GM20431 (cell line): ENCODE results near the gene DIPK1A.

Experiments used
- in situ Hi-C: fragments of 300-500 bp; cut with MseI, MboI; formaldehyde crosslinking; loops from one replicate; pipeline ENCODE4 v1.15.0; 2020; ENCODE audit warnings: low sequenced_read_pairs; ENCODE audit not compliant: unreplicated experiment

DIPK1A gene

GRCh38 chr1:92883297-92883696 is 78.0 kb downstream of the DIPK1A start:
- in situ Hi-C loops = no loop called here

- in situ Hi-C loops = no loop called here
Measured at GRCh38 chr1:92882819-92883218, 78.4 kb downstream of the DIPK1A start.

GRCh38 chr1:92881391-92881790 is 79.9 kb downstream of the DIPK1A start:
- in situ Hi-C loops = no loop called here

GRCh38 chr1:92879316-92879968 is 81.8 kb downstream of the DIPK1A start:
- in situ Hi-C loops = no loop called here

GRCh38 chr1:92877792-92878191 is 83.5 kb downstream of the DIPK1A start:
- in situ Hi-C loops = no loop called here

- in situ Hi-C loops = no loop called here
Measured at GRCh38 chr1:92877081-92877711, 84.1 kb downstream of the DIPK1A start.

- in situ Hi-C loops = no loop called here
Measured at GRCh38 chr1:92876351-92876750, 84.9 kb downstream of the DIPK1A start.

GRCh38 chr1:92874987-92875386 is 86.3 kb downstream of the DIPK1A start:
- in situ Hi-C loops = no loop called here

- in situ Hi-C loops = no loop called here
Measured at GRCh38 chr1:92872719-92873118, 88.5 kb downstream of the DIPK1A start.

- in situ Hi-C loops = no loop called here
Measured at GRCh38 chr1:92870591-92870990, 90.7 kb downstream of the DIPK1A start.

GRCh38 chr1:92864131-92864530 is 97.1 kb downstream of the DIPK1A start:
- in situ Hi-C loops = no loop called here

GRCh38 chr1:92862605-92863004 is 98.7 kb downstream of the DIPK1A start:
- in situ Hi-C loops = no loop called here

- in situ Hi-C loops = loop anchor here (5.0 kb wide), 1 partner anchor 133 kb away; no protein-coding TSS in a partner anchor
Measured at GRCh38 chr1:92859400-92860039, 101.7 kb downstream of the DIPK1A start.

- in situ Hi-C loops = loop anchor here (5.0 kb wide), 1 partner anchor 134 kb away; no protein-coding TSS in a partner anchor
Measured at GRCh38 chr1:92858564-92859399, 102.5 kb downstream of the DIPK1A start.

- in situ Hi-C loops = loop anchor here (5.0 kb wide), 1 partner anchor 134 kb away; no protein-coding TSS in a partner anchor
Measured at GRCh38 chr1:92857817-92858216, 103.4 kb downstream of the DIPK1A start.

GRCh38 chr1:92855236-92855635 is 106.0 kb downstream of the DIPK1A start:
- in situ Hi-C loops = loop anchor here (5.0 kb wide), 1 partner anchor 137 kb away; no protein-coding TSS in a partner anchor

GRCh38 chr1:92854101-92854785 is 107.0 kb downstream of the DIPK1A start:
- in situ Hi-C loops = no loop called here

GRCh38 chr1:92853299-92853698 is 108.0 kb downstream of the DIPK1A start:
- in situ Hi-C loops = no loop called here

GRCh38 chr1:92851729-92852128 is 109.5 kb downstream of the DIPK1A start:
- in situ Hi-C loops = no loop called here

GRCh38 chr1:92850019-92850418 is 111.2 kb downstream of the DIPK1A start:
- in situ Hi-C loops = no loop called here
